Neural cell (in vitro differentiated cells): Measurements from ENCODE around the gene ROPN1B. TPM values are rescaled to one million over a fixed set of nuclear protein-coding genes. Genes with fewer than 3 reads are reported as not detected.

Source experiments
- H2AFZ ChIP-seq: fragments of 200-600, 300-800 bp; sonication (generic), shearing (Covaris generic); 2 replicates; pipeline ENCODE4 v1.6.0; 2014; ENCODE audit warnings: low read depth, mild to moderate bottlenecking, antibody characterized with exemption, low read length, moderate library complexity
- H3F3A ChIP-seq: fragments of 200-600 bp; shearing (Covaris generic); 2 replicates; pipeline ENCODE4 v1.6.1; 2016; ENCODE audit warnings: mild to moderate bottlenecking, moderate library complexity, mixed read lengths, antibody characterized with exemption, low read length; ENCODE audit not compliant: insufficient read depth, poor library complexity, severe bottlenecking
- H3K27ac ChIP-seq: fragments of 200-600, 300-800 bp; sonication (generic), shearing (Covaris generic); 2 replicates; pipeline ENCODE4 v1.5.1; 2014; ENCODE audit warnings: mild to moderate bottlenecking, low read length, moderate library complexity
- H3K27me3 ChIP-seq: fragments of 300-800, 200-600 bp; sonication (generic), shearing (Covaris generic); 2 replicates; pipeline ENCODE4 v1.6.0; 2014; ENCODE audit warnings: mild to moderate bottlenecking, low read depth, low read length, moderate library complexity; ENCODE audit not compliant: insufficient read depth
- H3K36me3 ChIP-seq: fragments of 300-800, 200-600 bp; sonication (generic), shearing (Covaris generic); 2 replicates; pipeline ENCODE4 v1.5.1; 2014; ENCODE audit warnings: mild to moderate bottlenecking, antibody characterized with exemption, low read length, moderate library complexity; ENCODE audit not compliant: insufficient read depth
- H3K4me2 ChIP-seq: fragments of 300-800, 200-600 bp; sonication (generic), shearing (Covaris generic); 2 replicates; pipeline ENCODE4 v1.6.0; 2014; ENCODE audit warnings: mild to moderate bottlenecking, low read length
- H3K4me3 ChIP-seq: fragments of 300-800, 200-600 bp; sonication (generic), shearing (Covaris generic); 2 replicates; pipeline ENCODE4 v1.5.1; 2014; ENCODE audit warnings: mild to moderate bottlenecking, low read length, moderate library complexity
- H3K79me2 ChIP-seq: fragments of 200-600 bp; shearing (Covaris generic); replicated peaks from 2 replicates; pipeline ENCODE4 v1.6.0; 2014; ENCODE audit warnings: mild to moderate bottlenecking, low read length, moderate library complexity; ENCODE audit not compliant: insufficient read depth
- H3K9ac ChIP-seq: fragments of 300-800, 200-600 bp; sonication (generic), shearing (Covaris generic); 2 replicates; pipeline ENCODE4 v1.6.1; 2016; ENCODE audit warnings: mild to moderate bottlenecking, low read length, mixed read lengths
- H3K9me2 ChIP-seq: fragments of 200-600 bp; shearing (Covaris generic); 2 replicates; pipeline ENCODE4 v1.6.1; 2016; ENCODE audit warnings: mild to moderate bottlenecking, low read length, mixed read lengths; ENCODE audit not compliant: insufficient read depth
- H3K9me3 ChIP-seq: fragments of 200-600, 300-800 bp; sonication (generic), shearing (Covaris generic); 2 replicates; pipeline ENCODE4 v1.6.1; 2016; ENCODE audit warnings: mild to moderate bottlenecking, mixed run types, low read length, moderate library complexity, mixed read lengths
- H4K20me1 ChIP-seq: fragments of 200-600 bp; shearing (Covaris generic); 2 replicates; pipeline ENCODE4 v1.6.1; 2016; ENCODE audit warnings: mild to moderate bottlenecking, mixed run types; ENCODE audit not compliant: insufficient read depth
- EP300 ChIP-seq: fragments of 450-650 bp; conservative IDR thresholded peaks from 2 replicates; pipeline ENCODE4 v1.6.1; 2014; ENCODE audit warnings: antibody characterized with exemption, mild to moderate bottlenecking, moderate library complexity; ENCODE audit not compliant: poor library complexity, severe bottlenecking
- EZH2 ChIP-seq: fragments of 200-600, 300-800 bp; shearing (Covaris generic), sonication (generic); IDR thresholded peaks from 2 replicates; pipeline ENCODE4 v1.6.1; 2014; ENCODE audit warnings: antibody characterized with exemption, low read length, borderline replicate concordance, mild to moderate bottlenecking; ENCODE audit not compliant: insufficient read depth, poor library complexity, severe bottlenecking
- MXI1 ChIP-seq: fragments of 450-650 bp; conservative IDR thresholded peaks from 2 replicates; pipeline ENCODE4 v1.6.1; 2014; ENCODE audit warnings: antibody characterized with exemption, mild to moderate bottlenecking; ENCODE audit not compliant: poor library complexity, severe bottlenecking
- POLR2AphosphoS5 ChIP-seq: IDR thresholded peaks from 2 replicates; pipeline ENCODE4 v1.6.1; 2012
- RAD21 ChIP-seq: fragments of 450-650 bp; conservative IDR thresholded peaks from 2 replicates; pipeline ENCODE4 v1.6.1; 2014; ENCODE audit warnings: antibody characterized with exemption, mild to moderate bottlenecking, moderate library complexity
- SMC3 ChIP-seq: fragments of 450-650 bp; conservative IDR thresholded peaks from 2 replicates; pipeline ENCODE4 v1.6.1; 2014; ENCODE audit warnings: antibody characterized with exemption, mild to moderate bottlenecking, moderate library complexity; ENCODE audit not compliant: poor library complexity
- TAF1 ChIP-seq: IDR thresholded peaks from 2 replicates; pipeline ENCODE4 v1.6.1; 2012; ENCODE audit warnings: low read depth
- polyA plus RNA-seq: library from polyadenylated mRNA; depleted of rRNA; stranded (reverse); fragments of >200 nt; gene quantifications from 2 replicates; pipeline ENCODE4 v1.2.3, GENCODE V29; 2014
- TF ChIP-seq, protein P1 (sequence below): IDR thresholded peaks from 2 replicates; pipeline ENCODE4 v1.6.1; 2012; ENCODE audit warnings: borderline replicate concordance
- TF ChIP-seq, protein P2 (sequence below): fragments of 450-650 bp; IDR thresholded peaks from 2 replicates; pipeline ENCODE4 v1.5.1; 2014; ENCODE audit warnings: antibody characterized with exemption, mild to moderate bottlenecking, moderate library complexity; ENCODE audit not compliant: poor library complexity, severe bottlenecking

Gene ROPN1B
- polyA plus RNA-seq, 1 donor from 2014 or later = 0.11 TPM

DNA sequence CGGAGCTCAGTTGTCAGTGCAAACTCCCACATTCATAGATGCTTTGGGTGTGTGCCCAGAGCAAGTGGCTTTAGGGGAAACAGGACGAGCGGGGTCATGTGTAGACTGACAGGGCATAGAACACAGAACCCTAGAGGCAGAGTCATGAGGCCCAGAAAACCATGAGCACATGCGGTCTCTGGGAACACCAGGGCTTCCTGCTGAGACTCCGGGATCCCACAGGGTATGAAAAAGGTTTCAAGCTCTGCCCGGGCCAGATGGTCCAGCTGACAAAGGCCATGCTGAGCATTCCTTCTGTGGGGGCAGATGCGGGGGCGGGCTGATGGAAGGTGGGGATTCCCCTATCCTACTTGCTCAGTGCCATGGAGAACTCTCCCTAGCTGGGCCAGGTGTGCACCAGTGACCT is 44.8 kb downstream of the ROPN1B start:
- Histone ChIP-seq H3K9me3 (no peaks in the 10 kb centered on the region), H3K36me3 (peaks cover 9% of the 10 kb centered on the region), H3F3A (no peaks in the 10 kb centered on the region), H3K9ac (no peak overlapping the region), H3K9me2 (no peaks in the 10 kb centered on the region), H3K27me3 (no peaks in the 10 kb centered on the region), H4K20me1 (no peaks in the 10 kb centered on the region), H3K79me2 (no peaks in the 10 kb centered on the region), H2AFZ (no peak overlapping the region), H3K4me3 (no peak overlapping the region), H3K27ac (no peak overlapping the region), H3K4me2 (no peak overlapping the region)
- TF ChIP-seq POLR2AphosphoS5 = no peak
- no peak for TF ChIP-seq RAD21
- no peak for TF ChIP-seq TAF1
- TF ChIP-seq, protein P1, sequence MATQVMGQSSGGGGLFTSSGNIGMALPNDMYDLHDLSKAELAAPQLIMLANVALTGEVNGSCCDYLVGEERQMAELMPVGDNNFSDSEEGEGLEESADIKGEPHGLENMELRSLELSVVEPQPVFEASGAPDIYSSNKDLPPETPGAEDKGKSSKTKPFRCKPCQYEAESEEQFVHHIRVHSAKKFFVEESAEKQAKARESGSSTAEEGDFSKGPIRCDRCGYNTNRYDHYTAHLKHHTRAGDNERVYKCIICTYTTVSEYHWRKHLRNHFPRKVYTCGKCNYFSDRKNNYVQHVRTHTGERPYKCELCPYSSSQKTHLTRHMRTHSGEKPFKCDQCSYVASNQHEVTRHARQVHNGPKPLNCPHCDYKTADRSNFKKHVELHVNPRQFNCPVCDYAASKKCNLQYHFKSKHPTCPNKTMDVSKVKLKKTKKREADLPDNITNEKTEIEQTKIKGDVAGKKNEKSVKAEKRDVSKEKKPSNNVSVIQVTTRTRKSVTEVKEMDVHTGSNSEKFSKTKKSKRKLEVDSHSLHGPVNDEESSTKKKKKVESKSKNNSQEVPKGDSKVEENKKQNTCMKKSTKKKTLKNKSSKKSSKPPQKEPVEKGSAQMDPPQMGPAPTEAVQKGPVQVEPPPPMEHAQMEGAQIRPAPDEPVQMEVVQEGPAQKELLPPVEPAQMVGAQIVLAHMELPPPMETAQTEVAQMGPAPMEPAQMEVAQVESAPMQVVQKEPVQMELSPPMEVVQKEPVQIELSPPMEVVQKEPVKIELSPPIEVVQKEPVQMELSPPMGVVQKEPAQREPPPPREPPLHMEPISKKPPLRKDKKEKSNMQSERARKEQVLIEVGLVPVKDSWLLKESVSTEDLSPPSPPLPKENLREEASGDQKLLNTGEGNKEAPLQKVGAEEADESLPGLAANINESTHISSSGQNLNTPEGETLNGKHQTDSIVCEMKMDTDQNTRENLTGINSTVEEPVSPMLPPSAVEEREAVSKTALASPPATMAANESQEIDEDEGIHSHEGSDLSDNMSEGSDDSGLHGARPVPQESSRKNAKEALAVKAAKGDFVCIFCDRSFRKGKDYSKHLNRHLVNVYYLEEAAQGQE = no peak
- TF ChIP-seq, protein P2, sequence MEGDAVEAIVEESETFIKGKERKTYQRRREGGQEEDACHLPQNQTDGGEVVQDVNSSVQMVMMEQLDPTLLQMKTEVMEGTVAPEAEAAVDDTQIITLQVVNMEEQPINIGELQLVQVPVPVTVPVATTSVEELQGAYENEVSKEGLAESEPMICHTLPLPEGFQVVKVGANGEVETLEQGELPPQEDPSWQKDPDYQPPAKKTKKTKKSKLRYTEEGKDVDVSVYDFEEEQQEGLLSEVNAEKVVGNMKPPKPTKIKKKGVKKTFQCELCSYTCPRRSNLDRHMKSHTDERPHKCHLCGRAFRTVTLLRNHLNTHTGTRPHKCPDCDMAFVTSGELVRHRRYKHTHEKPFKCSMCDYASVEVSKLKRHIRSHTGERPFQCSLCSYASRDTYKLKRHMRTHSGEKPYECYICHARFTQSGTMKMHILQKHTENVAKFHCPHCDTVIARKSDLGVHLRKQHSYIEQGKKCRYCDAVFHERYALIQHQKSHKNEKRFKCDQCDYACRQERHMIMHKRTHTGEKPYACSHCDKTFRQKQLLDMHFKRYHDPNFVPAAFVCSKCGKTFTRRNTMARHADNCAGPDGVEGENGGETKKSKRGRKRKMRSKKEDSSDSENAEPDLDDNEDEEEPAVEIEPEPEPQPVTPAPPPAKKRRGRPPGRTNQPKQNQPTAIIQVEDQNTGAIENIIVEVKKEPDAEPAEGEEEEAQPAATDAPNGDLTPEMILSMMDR = no peak
- no peak for TF ChIP-seq MXI1
- no peak for TF ChIP-seq SMC3
- TF ChIP-seq EZH2 = no peak
- no peak for TF ChIP-seq EP300

DNA sequence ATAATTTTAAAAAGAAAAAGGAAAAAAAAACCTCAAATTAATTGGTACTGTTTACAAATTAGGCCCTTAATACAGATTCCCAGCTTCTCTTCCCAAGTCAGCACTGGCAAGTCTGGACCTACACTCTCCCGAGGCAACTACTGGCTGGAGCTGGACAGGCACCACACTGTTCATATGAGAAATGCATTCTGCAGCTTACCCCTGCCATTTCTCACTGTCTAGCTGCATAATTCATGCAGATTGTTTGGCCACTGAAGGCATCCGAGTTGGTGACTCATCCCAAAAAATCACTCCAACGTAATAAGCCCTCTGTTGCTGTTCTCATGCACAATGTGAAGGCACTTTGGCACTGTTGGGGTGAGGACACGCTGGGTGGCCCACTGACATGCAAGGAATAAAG is 45.3 kb downstream of the ROPN1B start:
- Histone ChIP-seq H3K79me2 (no peaks in the 10 kb centered on the region), H3K27ac (no peak overlapping the region), H3K9me3 (no peaks in the 10 kb centered on the region), H3K9me2 (no peaks in the 10 kb centered on the region), H4K20me1 (no peaks in the 10 kb centered on the region), H3K4me3 (no peak overlapping the region), H3K9ac (no peak overlapping the region), H3F3A (no peaks in the 10 kb centered on the region), H3K27me3 (no peaks in the 10 kb centered on the region), H3K4me2 (no peak overlapping the region), H3K36me3 (peaks cover 9% of the 10 kb centered on the region), H2AFZ (no peak overlapping the region)
- TF ChIP-seq EP300 = no peak
- no peak for TF ChIP-seq RAD21
- no peak for TF ChIP-seq SMC3
- TF ChIP-seq MXI1 = no peak

DNA sequence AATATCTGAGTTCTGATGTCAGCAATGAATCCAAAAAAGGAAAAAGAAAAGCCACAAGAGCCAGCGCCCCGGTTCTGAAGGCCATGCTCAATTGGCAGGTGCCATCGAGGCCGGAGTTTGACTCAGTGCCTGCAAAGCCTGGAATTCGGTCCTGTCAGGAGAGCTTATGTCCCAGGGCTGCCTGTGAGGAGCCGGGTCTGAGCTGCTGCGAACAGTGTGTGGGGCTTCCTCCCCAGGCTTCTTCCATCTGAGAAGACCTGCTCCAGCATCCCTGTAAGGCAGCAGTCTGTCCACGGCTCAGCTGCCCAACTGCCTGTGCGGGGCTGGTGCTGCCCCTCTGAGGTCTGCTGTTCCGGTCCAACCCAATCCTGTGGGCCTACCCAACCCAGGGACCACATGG is 46.1 kb downstream of the ROPN1B start:
- Histone ChIP-seq H3K79me2 (no peaks in the 10 kb centered on the region), H3K9me2 (no peaks in the 10 kb centered on the region)

More for the DNA sequence above, 46.1 kb downstream of the ROPN1B start:
- H3K36me3 ChIP-seq = peaks cover 9% of the 10 kb centered on the region
- no peak overlapping the region for H3K4me2 ChIP-seq
- no peaks in the 10 kb centered on the region for H3K27me3 ChIP-seq
- no peaks in the 10 kb centered on the region for H3K9me3 ChIP-seq
- TF ChIP-seq SMC3 (no peak), RAD21 (no peak), MXI1 (no peak), POLR2AphosphoS5 (no peak), EP300 (no peak), TAF1 (no peak), EZH2 (no peak)
- TF ChIP-seq, protein P2 = no peak
- TF ChIP-seq, protein P1 = no peak
- no peak overlapping the region for H2AFZ ChIP-seq
- no peak overlapping the region for H3K4me3 ChIP-seq
- no peak overlapping the region for H3K9ac ChIP-seq
- H4K20me1 ChIP-seq = no peaks in the 10 kb centered on the region
- no peak overlapping the region for H3K27ac ChIP-seq
- no peaks in the 10 kb centered on the region for H3F3A ChIP-seq
